ENCODE results near the gene L3HYPDH. TPM values are rescaled to one million over a fixed set of nuclear protein-coding genes. Genes with fewer than 3 reads are reported as not detected.
A peak's percentile ranks its signal among the peaks of the same experiment; 100 is the strongest.

L3HYPDH gene
- total RNA-seq, 1 donor from 2014 or later, result 18.2 TPM

DNA sequence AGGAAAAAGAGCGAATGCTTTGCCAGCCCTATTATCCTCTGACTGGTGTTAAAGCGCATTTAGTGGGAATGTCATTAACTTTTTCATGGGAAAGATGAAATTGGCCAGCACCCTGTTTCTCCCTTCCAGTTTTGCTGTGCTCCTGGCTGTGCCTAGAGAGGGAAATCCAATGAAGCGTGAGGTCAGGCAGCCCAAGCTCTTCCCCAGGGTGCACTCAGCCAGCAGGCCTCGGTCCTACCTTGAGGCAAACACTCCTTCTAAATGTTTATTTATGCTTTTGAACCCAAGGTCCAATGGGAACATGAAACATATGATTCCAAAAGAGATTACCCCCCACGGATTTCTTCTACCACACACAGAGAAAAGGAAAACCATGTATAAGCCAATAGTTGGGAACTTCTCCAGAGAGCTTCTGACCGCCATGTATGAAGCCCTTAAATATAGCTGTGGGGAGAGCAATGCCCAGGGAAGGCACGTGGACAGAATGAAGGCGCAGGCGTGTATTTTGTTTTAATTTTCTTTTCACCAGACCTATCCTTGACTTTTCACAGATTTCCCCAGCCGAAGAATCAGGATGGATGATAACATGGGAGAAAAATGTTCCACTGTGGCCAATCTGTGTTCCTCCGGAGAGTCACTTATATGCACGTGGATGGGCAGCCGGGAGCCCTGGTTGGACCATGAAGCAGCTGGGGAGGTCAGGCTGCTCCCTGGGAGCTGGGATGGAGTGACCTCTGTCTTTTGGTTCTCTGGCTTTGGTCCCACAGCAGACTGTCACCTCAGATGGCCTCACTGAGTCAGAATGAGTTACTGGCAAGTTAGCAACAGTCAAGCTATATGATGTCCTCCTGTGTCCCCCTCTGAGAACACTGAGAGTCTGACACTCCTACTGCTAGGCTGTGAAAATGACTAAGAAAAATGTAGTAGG lies 56.3 kb downstream of the L3HYPDH start:
- Mint-ChIP-seq H3K4me3 (no peak overlapping the region), H3K27ac (no peak overlapping the region), H3K36me3 (peaks cover 3% of the 10 kb centered on the region), H3K9me3 (no peaks in the 10 kb centered on the region), H3K4me1 (ENCODE audit: unreplicated experiment) (peaks cover 30% of the 10 kb centered on the region), H3K27me3 (peaks cover 16% of the 10 kb centered on the region)
- TF ChIP-seq, protein P1, sequence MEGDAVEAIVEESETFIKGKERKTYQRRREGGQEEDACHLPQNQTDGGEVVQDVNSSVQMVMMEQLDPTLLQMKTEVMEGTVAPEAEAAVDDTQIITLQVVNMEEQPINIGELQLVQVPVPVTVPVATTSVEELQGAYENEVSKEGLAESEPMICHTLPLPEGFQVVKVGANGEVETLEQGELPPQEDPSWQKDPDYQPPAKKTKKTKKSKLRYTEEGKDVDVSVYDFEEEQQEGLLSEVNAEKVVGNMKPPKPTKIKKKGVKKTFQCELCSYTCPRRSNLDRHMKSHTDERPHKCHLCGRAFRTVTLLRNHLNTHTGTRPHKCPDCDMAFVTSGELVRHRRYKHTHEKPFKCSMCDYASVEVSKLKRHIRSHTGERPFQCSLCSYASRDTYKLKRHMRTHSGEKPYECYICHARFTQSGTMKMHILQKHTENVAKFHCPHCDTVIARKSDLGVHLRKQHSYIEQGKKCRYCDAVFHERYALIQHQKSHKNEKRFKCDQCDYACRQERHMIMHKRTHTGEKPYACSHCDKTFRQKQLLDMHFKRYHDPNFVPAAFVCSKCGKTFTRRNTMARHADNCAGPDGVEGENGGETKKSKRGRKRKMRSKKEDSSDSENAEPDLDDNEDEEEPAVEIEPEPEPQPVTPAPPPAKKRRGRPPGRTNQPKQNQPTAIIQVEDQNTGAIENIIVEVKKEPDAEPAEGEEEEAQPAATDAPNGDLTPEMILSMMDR (conservative IDR thresholded peaks at IDR 0.05), result no peak
- DNase-seq (ENCODE audit: extremely low spot score, unreplicated experiment), result no peak

DNA sequence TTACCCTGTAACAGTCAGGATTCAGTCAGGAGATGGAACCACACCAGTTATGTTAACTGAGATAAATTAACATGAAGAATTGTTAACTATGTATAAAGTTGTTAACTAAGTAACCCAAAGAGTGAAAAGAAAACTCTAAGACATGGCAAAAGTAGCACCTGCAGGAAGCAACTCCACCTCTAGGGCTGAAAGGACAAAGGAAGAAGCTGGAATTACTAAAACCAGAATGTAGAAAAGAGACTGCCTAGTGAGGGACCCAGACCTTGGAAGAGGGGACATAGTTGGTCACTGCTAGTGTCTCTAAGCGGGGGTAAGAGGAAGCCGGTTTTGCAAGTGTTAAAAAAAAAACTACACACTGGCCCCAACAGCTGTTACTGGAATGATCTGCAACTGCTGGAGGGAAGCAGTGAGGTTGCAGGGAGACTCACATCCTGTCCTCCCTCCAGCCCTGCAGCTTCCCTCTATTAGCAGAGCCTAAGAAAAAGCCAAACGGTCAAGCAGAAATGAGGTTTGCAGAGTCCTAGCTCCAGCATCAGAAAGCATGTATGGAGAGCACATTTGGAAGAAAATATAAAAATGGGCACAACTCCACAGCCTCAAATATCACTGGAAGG lies 58.8 kb downstream of the L3HYPDH start:
- Mint-ChIP-seq H3K9me3 (no peaks in the 10 kb centered on the region), H3K27ac (no peak overlapping the region), H3K4me3 (no peak overlapping the region), H3K4me1 (ENCODE audit: unreplicated experiment) (peaks cover 30% of the 10 kb centered on the region), H3K36me3 (no peaks in the 10 kb centered on the region), H3K27me3 (peaks cover 21% of the 10 kb centered on the region)
- no peak for DNase-seq (ENCODE audit: extremely low spot score, unreplicated experiment)
- TF ChIP-seq, protein P1 (conservative IDR thresholded peaks at IDR 0.05), result peak; percentile 45

DNA sequence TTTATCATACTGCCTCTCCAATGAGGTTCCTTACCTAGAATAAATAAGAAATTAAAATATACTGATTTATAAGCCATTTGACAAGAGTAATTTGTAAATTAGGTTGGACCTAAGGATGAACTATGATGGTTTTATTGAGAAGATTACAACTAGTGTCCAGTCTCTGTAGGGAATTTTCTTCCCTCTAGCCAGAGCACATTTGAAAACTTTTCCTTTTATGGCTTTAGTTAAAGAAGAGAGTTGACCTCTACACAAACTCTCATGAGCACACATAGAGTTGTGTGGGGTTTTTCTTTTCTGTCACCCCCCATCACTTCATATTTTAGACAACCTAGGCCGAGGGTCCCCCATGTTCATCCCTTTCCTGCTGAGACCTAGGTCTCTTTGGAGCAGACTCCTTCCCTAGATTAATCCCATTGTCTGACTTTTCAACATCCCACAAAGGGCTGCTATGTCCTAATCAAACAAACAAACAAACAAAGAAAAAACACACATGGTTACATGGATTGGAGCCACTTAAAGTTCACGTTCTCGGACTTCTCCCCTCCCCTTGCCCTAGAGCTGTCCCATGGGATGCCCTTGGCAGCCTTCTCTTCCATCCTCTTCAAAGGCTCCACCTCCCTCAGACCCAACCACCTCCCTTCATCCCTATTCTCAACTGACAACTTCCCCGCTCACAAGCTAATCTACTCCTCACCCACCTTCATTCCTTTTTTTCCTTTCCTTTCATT lies 59.7 kb downstream of the L3HYPDH start:
- no peaks in the 10 kb centered on the region for H3K36me3 Mint-ChIP-seq
- peaks cover 21% of the 10 kb centered on the region for H3K27me3 Mint-ChIP-seq
- TF ChIP-seq, protein P1 (conservative IDR thresholded peaks at IDR 0.05), result no peak
- no peak overlapping the region for H3K27ac Mint-ChIP-seq
- H3K4me3 Mint-ChIP-seq, result no peak overlapping the region
- H3K9me3 Mint-ChIP-seq, result no peaks in the 10 kb centered on the region
- H3K4me1 Mint-ChIP-seq (ENCODE audit: unreplicated experiment), result peaks cover 26% of the 10 kb centered on the region
- DNase-seq (ENCODE audit: extremely low spot score, unreplicated experiment), result no peak

Other genes with a start within 250 kb of the L3HYPDH start
- 0.83 and 2.7 TPM in 2 replicates for gene GPR135, start 19.0 kb downstream of the L3HYPDH start, total RNA-seq (ENCODE audit: low replicate concordance)
- gene JKAMP, start 109 bp upstream of the L3HYPDH start, total RNA-seq (ENCODE audit: low replicate concordance), result 25.7 and 39.5 TPM in 2 replicates
- 0.39 TPM in 1 of 2 replicates, not detected in the other for gene CCDC175, start 92.4 kb upstream of the L3HYPDH start, total RNA-seq (ENCODE audit: low replicate concordance)